DMS114 treated with DMSO at 0.1 percent for 48 hours (cell line): Measurements from ENCODE around the gene PITPNC1.
"Not testable (repeated sequence)": the region's sequence is repeated elsewhere in the genome, so short reads cannot be mapped to it uniquely, and the experiment has no call there.

Experiments used
- DNase-seq: peaks from one replicate; lab custom pipeline; 2025; ENCODE audit not compliant: unreplicated experiment; lab: John Stamatoyannopoulos, UW

PITPNC1 gene

GRCh38 chr17:67639979-67640378 lies 262.9 kb downstream of the PITPNC1 start:
- DNase-seq = no peak

DNA sequence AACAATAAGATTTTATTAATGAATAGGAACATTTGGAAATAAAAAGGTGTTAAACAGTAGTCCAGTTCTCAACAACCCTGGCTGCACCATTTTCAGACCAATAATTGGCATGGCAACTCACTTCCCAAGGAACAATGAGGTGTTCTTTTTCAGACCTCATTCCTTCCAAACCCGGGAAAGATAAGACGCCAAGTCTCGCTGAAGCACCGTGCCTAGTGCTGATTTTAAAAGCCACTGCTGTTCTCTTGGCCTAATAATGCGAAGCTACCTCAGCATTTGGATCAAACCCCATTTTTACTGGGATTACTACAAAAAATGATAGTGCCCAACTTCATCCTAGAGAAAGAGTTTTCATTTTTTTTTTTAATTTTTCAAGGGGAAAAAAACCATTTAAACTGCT lies 265.4 kb downstream of the PITPNC1 start:
- no peak for DNase-seq

- no peak for DNase-seq
Measured at GRCh38 chr17:67644061-67644460, 267.0 kb downstream of the PITPNC1 start.

DNA sequence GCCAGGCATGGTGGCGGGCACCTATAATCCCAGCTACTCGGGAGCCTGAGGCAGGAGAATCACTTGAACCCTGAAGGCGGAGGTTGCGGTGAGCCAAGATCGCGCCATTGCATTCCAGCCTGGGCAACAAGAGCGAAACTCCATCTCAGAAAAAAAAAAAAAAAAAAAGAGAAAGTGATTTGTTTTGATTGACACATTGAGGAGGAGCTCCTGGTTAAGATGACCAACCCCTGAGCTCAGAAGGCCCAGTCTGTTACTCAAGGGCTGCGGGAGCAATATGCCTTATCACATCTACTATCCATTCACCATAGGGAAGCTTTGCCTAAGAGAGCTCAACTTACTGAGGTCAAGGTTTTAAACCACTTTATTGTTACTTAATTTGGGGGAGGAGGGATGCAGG lies 268.1 kb downstream of the PITPNC1 start:
- not testable (repeated sequence) for DNase-seq

DNA sequence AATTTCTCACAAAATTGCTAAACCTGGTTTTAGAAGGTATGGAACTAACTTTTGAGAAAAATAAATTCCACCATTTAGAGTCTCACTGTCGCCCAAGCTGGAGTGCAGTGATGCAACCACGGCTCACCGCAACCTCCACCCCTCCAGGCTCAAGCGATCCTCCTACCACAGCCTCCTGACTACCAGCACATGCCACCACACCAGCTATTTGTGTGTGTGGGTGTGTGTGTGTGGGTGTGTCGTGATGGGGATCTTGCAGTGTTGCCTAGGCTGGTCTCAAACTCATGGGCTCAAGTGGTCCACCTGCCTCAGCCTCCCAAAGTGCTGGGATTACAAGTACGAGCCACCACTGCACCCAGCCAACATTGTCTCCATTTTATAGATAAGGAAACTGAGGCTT lies 269.4 kb downstream of the PITPNC1 start:
- no peak for DNase-seq

DNA sequence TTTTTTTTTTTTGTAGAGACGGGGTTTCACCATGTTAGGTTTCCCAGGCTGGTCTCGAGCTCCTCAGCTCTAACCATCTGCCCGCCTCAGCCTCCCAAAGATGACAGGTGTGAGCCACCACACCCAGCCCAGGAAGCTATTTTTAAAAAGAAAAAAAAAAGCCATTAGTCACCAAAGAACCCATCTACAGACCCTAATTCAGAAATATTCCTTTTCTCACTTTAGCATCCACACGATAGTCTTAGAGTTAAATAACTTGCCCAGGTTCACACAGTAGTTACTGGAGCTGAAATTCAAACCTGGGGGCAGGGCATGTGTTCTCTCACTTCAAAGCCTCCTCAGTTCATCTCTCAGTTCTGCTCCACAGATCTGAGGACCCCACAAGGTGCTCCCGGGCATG lies 270.4 kb downstream of the PITPNC1 start:
- DNase-seq = no peak

DNA sequence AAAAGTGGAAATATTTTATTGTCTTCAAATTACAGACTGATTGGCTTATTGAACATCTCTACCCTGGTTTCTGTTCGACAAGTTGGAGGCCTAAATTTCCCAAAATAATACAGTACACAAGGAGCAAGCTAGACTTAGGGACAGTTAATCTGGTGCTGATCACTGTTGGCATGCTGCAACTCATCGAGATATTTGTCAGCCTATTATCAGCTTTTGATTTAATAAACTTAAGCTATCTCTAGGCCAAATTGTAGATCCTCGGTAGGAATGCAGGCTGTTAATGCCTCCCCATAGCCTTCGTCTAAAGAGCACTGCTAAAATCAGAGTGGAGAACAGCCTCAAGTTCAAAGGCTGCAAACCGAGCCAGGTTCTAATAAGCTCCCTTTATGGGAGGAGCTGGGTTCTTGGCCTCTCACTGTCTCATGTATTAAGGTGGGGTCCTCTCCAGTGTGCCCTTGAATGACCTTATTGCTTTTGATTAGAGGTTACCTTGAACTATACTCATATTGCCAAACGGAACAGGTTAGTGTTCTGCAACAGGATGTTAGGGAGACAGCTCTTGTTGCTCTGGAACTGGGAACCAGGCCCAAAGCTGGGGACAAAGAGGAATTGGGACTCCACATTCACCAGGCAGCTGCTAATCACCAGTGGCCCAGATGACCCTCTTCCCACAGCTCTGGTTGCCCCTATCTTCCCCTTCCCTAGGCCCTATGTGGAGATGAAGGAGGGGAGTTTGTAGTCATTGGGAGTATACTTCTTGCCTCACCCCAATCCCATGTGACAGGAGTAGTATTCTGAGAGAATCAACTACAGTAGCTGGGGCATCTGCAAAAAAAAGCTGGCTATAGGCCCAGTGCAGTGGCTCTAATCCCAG lies 271.2 kb downstream of the PITPNC1 start:
- DNase-seq = no peak

GRCh38 chr17:67648906-67649295 lies 271.8 kb downstream of the PITPNC1 start:
- DNase-seq = not testable (repeated sequence)

GRCh38 chr17:67649891-67650290 lies 272.8 kb downstream of the PITPNC1 start:
- DNase-seq = no peak

- DNase-seq = not testable (repeated sequence)
Measured at GRCh38 chr17:67651218-67651579, 274.1 kb downstream of the PITPNC1 start.

DNA sequence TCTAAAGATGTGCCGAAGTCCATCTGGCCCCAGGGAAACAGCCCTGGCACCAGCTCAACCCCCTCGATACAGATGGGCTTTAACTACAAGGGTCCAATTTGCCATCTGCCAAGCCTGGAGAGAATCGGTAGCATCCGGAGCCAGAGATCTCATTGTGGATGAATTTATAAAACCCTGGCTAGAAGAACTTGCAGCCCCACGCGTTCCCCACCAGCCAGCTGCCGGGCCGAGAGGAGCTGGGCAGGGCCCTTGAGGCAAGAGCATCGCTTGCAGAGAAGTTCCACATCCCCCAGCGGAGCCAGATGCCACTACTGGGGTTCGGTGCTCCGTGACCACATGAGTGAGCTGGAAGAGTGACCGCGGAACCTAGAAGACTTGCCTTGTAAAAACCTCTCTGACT lies 275.4 kb downstream of the PITPNC1 start:
- DNase-seq = no peak

- DNase-seq = no peak
Measured at GRCh38 chr17:67655478-67656148, 278.5 kb downstream of the PITPNC1 start.

DNA sequence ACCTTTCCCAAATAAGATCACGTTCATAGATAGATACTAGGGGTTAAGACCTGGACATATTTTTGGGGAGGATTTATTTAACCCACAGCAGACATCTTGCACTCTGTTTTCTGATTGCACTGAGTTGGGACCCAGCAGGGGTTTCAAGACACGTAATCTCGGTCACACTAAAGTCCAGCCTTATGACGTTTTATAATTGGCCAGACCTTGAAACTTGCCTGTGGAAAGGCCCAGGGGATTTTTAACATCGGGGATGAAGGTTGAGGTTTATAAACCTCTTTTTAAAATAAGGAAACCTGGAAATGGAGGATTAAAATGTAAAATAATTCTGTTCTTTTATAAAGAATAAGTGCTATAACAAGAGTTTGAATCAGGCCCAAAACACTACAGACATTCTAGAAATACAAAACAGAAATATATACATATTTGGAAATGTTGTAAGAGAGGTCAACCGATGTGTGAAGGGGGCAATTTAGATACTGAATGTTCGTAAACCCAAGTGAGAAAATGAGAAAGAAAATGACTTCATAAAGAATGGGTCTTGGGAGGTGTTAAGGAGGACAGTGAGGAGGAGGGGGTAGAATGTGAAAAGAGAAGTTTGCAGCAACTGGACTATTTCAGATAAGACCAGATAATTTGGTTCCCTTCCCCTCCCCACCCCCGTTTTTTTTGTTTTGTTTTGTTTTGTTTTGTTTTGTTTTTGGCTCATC lies 279.6 kb downstream of the PITPNC1 start:
- DNase-seq = no peak

GRCh38 chr17:67657596-67657995 lies 280.5 kb downstream of the PITPNC1 start:
- DNase-seq = no peak

GRCh38 chr17:67658265-67658664 lies 281.2 kb downstream of the PITPNC1 start:
- no peak for DNase-seq

- no peak for DNase-seq
Measured at GRCh38 chr17:67659028-67659427, 281.9 kb downstream of the PITPNC1 start.

DNA sequence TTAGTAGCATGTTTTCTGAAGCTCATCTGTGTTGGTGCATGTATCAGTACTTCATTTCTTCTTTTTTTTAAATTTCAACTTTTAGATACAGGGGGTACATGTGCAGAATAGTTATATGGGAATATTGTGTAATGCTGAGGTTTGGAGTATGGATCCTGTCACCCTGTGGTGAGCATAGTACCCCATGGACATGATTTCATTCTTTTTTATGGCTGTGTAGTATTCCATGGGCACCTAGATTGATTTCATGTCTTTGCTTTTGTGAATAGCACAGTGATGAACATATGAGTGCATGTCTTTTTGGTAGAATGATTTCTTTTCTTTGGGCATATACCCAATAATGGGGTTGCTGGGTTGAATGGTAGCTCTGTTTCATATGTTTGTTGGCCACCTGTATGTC lies 285.6 kb downstream of the PITPNC1 start:
- DNase-seq = no peak

GRCh38 chr17:67663457-67663856 lies 286.4 kb downstream of the PITPNC1 start:
- DNase-seq = no peak

DNA sequence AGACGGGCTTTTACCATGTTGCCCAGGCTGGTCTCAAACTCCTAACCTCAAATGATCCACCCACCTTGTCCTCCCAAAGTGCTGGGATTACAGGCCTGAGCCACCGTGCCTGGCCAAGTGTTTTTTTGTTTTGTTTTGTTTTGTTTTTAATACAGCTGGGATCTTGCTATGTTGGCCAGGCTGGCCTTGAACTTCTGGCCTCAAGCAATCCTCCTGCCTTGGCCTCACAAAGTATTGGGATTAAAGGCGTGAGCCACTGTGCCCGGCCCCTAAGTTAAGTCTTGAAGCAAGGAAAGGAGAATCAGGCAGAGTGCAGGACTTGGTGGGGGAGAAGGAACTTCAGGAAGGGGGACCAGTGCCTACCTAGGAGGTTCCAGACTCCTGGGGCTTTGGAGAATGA lies 288.9 kb downstream of the PITPNC1 start:
- no peak for DNase-seq

DNA sequence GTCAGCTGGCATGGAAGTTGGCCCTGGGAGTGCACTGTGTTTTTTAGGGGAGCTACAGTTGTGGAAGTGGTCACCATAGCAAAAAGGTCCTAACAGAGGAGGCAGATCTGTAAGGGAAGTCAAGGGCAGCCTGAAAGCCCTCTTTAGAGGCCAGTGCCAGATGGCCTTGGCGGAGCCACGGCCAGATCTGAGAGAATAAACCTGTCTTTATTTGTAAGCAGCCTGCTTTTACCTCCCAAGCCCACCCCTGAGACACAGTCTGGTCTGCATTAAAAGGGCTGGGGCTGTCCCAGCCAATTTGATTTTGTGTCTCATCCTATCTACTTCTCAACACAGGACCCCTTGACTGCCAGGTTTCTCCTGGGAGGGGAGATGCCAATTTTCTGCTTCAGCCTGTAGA lies 289.6 kb downstream of the PITPNC1 start:
- no peak for DNase-seq

DNA sequence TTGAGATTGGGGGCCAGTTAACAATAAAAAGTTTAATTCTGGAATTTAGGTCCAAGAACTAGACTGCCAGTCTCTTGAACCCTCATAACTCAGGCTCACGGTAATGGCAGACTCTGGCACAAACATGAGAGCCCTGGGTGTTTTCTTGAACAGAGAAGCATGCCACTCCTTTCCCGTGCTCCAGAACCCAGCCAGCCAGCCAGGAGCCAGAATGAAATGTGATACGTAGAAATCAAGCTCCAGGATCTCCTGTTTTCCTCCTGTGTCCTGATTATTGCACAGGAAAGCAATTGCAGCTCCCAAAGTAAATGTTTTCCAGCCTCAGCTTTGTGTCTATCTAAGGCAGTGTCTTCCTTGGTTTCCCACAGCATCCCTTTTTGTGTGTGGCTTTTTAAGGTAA lies 294.4 kb downstream of the PITPNC1 start:
- DNase-seq = no peak
